GM21390 (cell line): ENCODE results near the gene DTYMK.
"Not testable (repeated sequence)": the region's sequence is repeated elsewhere in the genome, so short reads cannot be mapped to it uniquely, and the experiment has no call there.

Source experiments
- ATAC-seq: cut with Tn5 transposase; IDR thresholded peaks from one replicate; pipeline ENCODE4 v1.9.1; 2021; ENCODE audit not compliant: unreplicated experiment

DTYMK gene

GRCh38 chr2:241686650-241687425 is at the start of gene DTYMK:
DTYMK (minus strand) TSS chr2:241686815; CDS start chr2:241686783, 32 bp downstream.
- ATAC-seq, result peak; percentile 94

- no peak for ATAC-seq
Observed at GRCh38 chr2:241736111-241736510, 49.5 kb upstream of the DTYMK start.

GRCh38 chr2:241734467-241735208 is 48.0 kb upstream of the DTYMK start, which contains the start of gene D2HGDH:
D2HGDH (plus strand) TSS chr2:241734630; CDS start chr2:241735225, 595 bp downstream.
- peak; percentile 76 for ATAC-seq

- ATAC-seq, result peak; percentile 19
Observed at GRCh38 chr2:241734208-241734466, 47.5 kb upstream of the DTYMK start.

GRCh38 chr2:241733391-241734207 is 47.0 kb upstream of the DTYMK start:
- no peak for ATAC-seq

GRCh38 chr2:241732513-241733186 is 46.0 kb upstream of the DTYMK start:
- not testable (repeated sequence) for ATAC-seq

- ATAC-seq, result no peak
Observed at GRCh38 chr2:241730671-241731293, 44.2 kb upstream of the DTYMK start.

GRCh38 chr2:241729868-241730267 is 43.3 kb upstream of the DTYMK start:
- no peak for ATAC-seq

GRCh38 chr2:241728627-241729026 is 42.0 kb upstream of the DTYMK start:
- no peak for ATAC-seq

GRCh38 chr2:241728000-241728399 is 41.4 kb upstream of the DTYMK start:
- ATAC-seq, result no peak

- ATAC-seq, result no peak
Observed at GRCh38 chr2:241726459-241726858, 39.8 kb upstream of the DTYMK start.

GRCh38 chr2:241724975-241725870 is 38.6 kb upstream of the DTYMK start:
- ATAC-seq, result no peak

- ATAC-seq, result no peak
Observed at GRCh38 chr2:241724259-241724974, 37.8 kb upstream of the DTYMK start.

GRCh38 chr2:241722896-241723454 is 36.4 kb upstream of the DTYMK start:
- no peak for ATAC-seq

GRCh38 chr2:241721852-241722251 is 35.2 kb upstream of the DTYMK start:
- ATAC-seq, result no peak

GRCh38 chr2:241720560-241720959 is 33.9 kb upstream of the DTYMK start:
- no peak for ATAC-seq

GRCh38 chr2:241720099-241720498 is 33.5 kb upstream of the DTYMK start:
- ATAC-seq, result no peak

- ATAC-seq, result no peak
Observed at GRCh38 chr2:241719093-241719492, 32.5 kb upstream of the DTYMK start.

- ATAC-seq, result no peak
Observed at GRCh38 chr2:241708879-241709278, 22.3 kb upstream of the DTYMK start.
